GM18870 (cell line): ENCODE data around the gene STMN1.
A peak's percentile ranks its signal among the peaks of the same experiment; 100 is the strongest.
"Not testable (repeated sequence)": the region's sequence is repeated elsewhere in the genome, so short reads cannot be mapped to it uniquely, and the experiment has no call there.

Experiments used
- ATAC-seq: cut with Tn5 transposase; IDR thresholded peaks from one replicate; pipeline ENCODE4 v1.9.1; 2021; ENCODE audit warnings: moderate library complexity; ENCODE audit not compliant: unreplicated experiment

Gene STMN1

DNA sequence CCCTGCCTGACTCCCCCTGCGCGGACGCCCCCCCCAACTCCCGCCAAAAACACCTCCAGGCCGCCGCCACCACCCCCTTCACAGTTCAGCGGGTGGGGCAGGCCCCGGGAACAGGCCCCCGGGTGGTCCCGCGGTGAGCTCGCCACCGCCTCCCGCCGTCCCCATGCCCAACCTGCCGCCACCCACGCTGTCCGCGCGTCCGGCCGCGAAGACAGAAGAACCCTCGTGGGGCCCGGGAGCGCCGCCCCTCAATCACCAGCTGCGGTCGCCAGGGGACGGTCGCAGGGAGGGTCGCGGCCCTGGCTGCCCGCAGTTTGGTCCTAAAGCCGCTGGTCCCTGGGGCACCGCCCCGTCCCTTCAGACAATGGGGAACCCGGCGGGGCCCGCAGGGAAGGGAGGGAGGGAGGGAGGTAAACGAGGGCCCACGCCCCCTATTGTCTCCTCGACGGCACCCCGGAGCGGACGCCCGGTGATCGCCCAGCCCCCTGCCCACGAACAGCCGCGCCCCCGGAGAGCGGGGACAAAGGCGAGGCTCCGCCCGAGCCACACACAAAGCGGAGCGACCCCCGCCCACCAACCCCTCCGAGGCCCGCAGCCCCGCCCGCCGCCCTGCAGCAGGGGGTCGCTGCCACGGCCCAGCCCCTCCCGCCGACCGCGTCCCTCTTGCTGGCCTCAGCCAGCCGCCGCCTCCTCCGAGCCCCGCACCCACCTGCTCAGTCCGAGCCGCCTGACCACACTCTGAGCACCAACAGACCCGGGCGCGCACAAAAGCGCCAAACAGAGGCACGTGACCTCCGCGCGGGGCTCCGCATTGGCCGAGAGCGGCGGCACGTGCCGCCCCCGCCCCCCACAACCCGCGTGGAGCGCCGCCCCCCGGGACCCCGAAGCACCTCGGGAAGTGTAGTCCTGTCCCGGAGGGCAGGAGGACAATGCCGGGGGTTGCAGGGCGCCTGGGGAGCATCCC is at the start of gene STMN1:
TSS of gene STMN1 (minus strand) at position 740 of the 964 bp plus-strand sequence. CDS start 1,743 bp downstream, outside the sequence.
- peak; percentile 38 for ATAC-seq

DNA sequence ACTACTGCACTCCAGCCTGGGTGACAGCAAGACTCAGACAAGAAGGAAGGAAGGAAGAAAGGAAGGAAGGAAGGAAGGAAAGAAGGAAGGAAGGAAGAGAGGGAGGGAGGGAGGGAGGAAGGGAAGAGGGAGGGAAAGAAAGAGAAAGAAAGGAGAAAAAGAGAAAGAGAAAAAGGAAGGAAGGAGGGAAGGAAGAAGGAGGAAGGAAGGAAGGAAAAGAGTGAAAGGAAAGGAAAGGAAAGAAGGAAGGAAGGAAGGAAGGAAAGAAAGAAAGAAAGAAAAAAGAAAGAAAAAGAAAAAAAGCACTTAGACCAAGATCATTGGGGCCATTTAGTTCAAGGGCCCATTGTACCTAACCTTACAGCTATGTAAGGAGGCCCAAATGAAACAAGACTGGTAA is 49.3 kb upstream of the STMN1 start:
- no peak for ATAC-seq

DNA sequence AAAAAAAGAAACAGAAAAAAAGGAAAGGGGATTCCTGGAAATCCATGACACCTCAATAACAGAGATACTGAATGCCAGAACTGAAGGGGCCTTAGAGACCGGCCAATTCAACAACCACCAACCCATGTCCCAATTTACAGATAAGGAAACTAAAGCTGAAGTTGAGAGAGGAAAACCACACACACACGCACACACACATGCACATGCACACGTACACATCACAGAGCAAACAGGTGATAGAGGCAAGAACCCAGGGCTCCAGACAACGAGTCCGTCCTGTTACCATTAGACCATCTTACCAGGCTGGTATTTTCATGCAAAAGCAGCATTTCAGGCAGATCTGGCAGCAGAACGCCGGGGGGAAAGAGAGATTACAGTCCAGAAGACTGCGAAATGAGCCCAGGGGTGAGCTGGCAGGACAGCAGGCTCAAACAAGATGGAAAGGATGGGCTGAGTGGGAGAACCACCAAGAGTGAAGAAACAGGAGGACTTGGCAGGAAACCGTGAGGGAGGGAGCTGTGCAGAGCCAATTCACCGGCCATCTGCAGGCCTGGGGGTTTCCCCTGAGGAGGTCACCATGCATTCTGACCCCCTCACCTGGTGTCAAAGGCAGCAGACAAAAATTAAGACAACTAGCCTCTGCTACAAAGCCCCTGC is 48.2 kb upstream of the STMN1 start:
- no peak for ATAC-seq

DNA sequence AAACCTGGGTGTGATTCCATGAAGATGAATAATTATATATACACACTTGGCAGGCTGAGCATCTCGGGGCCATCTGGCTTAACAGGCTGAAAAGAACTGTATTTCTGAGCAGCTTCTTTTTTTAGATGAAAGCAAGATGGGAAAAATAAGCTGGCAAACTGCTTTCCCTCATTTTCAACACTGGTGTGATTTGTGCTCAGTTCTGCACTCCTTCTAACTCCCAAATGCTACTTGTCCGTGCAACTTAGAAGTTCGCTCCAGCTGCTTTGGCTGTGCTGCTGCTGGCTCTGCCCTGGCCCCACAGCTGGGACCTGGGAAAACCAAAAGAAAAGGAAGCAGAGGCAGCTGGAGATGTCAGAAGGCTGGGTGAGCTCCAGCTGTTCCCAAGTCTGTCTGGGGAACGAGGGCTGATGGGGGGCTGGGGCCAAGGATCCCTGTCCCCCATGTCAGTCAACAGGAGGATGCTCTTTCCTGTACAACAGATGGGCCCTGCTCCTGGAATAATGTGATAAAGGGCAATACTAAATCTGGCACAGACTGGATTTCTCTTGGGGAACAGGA is 46.7 kb upstream of the STMN1 start:
- ATAC-seq, result no peak

DNA sequence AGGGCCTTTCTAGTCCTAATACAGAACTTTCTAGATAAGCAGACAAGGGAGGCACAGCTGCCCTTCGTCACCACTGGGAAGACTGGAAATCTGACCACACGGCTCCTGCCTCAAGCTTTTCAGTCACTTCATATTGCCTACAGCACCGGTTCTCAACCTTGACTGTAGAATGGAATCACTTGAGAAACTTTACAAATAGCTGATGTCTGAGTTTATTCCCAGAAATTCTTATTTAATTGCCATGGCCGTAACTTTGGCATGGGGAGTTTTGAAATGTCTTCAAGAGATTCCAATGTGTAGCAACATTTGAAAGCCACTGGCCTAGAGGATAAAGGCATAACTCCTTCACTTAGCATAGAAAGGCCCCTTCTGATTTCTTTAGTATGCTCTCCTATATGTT is 42.4 kb upstream of the STMN1 start:
- no peak for ATAC-seq

DNA sequence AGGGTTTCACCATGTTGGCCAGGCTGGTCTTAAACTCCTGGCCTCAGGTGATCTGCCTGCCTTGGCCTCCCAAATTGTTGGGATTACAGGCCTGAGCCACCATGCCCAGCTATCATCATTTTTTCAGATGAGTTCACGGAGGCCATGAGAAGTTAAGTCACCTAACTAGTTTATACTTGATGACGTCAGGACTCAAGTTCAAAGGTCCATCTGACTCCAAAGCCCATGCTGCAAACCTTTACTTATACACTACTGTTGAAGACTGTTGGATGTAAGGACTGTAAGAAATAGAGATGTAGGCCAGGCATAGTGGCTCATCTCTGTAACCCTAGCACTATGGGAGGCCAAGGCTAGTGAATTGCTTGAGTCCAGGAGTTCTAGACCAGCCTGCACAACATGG is 40.8 kb upstream of the STMN1 start:
- ATAC-seq, result no peak

DNA sequence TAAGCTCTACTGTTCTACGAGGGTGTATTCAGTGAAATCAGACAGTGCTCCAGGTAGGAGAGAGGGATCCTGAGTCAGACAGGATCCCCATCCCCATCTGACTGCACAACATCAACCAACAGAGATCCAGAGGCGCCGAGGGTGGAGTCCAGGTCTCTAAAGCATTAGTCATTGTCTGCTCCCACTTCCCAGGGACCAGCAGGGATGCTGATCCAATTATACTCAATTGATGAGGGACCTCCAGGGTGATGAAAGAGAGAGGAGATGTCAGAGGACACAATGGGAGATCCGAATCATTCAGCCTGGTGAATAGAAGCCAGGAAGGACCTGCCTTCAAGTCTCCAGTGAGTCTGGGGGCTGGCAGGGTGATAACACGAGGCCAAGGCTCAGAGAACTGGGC is 39.5 kb upstream of the STMN1 start:
- no peak for ATAC-seq

DNA sequence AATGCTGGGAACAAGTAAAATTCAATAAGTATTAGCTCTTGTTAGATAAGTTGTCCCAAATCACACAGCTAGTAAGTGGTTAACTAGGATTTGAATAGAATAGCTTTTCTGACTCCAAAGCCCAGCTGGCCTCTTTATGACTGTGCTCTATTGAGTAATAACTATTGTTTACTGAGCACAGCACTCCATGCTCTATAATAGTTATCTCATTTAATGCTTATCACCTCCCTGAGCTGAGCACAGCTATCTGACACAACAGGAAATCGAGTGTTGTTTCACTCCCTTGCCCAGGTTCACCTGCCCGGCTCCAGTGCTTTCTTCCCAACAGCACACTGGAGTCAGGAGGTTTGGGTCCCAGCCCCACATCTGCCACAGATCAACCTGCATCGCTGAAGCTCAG is 38.8 kb upstream of the STMN1 start:
- ATAC-seq, result no peak

DNA sequence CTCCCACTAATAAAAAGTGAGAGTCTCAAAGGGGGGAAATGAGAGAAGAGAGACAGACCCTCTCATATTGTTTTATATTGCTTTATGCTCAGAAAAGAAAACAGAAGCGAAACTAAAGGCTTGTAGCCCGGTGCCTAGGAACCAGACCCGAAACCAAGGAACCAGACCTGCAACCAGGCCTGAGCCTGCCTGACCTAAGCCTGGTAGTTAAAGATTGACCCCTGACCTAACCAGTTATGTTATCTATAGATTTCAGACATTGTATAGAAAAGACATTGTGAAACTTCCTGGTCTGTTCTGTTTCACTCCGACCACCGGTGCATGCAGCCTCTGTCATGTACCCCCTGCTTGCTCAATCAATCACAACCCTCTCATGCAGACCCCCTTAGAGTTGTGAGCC is 37.3 kb upstream of the STMN1 start:
- not testable (repeated sequence) for ATAC-seq

DNA sequence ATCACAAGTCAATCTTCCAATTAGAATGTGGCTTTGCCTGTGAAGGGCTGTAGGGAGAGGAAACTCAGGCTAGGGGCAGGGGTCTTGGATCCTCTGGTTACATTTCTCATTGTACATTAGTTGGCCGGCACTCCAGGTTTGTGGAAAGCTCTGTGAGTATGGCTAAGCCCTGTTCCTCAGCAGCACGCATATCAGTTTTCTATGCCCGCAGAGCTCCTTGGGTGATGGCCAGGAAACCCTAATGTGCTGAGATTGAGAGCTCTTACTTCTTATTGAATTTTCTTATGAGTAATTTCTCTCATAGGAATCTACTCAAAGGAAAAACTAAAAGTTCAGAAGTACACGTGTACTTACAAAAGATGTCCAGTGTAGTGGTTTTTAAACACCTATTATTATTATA is 30.7 kb upstream of the STMN1 start:
- ATAC-seq, result no peak

DNA sequence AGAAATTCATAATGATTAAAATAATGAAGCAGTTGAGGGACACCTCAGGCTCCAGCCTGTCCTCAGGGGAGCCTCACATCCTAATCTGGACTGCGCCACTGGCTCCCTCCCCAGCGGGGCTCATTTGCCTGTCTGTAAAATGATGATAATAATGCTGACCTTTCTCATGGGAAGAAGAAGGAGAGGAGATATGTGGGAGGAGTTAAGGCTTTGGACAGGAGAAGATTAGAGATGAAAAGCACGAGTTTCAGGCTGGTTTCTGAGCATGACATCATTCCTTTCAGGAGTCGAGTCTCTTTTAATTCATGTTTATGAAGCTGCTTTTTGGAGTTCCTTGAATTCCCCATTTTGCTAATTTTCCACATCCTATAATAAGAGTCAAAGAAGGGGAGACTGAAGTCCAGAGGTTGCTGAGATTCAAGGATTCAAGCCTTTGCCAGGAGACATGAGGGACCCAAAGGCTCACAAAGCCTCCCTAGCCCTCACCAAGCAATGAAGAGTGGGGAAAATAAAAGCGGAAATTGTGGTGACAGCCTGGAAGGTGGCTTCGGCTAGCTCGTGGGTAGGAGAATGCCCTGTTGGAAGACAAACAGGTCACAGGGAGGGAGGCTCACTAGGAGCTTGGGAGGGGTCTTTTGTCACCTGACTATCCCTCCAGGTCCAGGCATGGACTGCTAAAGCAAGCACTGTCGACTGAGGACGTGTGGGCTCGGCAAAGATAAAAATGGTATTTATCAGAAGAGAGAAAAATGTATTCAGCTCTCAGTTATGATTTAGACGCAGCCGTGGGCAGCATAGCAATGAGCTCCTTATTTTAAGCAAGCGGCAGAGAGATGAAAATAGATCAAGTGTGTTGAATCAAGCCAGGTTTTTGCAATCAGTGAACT is 27.5 kb upstream of the STMN1 start:
- no peak for ATAC-seq

DNA sequence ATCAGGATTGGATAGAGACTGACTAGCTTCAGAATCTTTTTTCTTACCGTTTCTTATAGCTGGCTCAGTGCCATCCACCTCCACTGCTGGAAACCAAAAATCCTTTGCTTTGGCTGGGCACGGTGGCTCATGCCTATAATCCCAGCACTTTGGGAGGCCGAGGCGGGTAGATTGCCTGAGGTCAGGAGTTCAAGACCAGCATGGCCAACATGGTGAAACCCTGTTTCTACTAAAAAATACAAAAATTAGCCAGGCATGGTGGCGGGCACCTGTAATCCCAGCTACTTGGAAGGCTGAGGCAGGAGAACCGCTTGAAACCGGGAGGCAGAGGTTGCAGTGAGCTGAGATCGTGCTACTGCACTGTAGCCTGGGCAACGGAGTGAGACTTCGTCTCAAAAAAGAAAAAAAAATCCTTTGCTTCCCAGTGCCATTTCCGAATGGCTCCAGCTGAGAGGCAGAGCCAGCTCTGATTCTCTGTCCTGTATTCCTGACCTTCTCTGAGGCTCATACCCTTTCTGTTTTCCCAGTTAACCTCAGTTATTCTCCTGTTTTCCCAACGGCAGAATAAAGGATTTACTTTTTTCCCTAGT is 26.7 kb upstream of the STMN1 start:
- not testable (repeated sequence) for ATAC-seq

DNA sequence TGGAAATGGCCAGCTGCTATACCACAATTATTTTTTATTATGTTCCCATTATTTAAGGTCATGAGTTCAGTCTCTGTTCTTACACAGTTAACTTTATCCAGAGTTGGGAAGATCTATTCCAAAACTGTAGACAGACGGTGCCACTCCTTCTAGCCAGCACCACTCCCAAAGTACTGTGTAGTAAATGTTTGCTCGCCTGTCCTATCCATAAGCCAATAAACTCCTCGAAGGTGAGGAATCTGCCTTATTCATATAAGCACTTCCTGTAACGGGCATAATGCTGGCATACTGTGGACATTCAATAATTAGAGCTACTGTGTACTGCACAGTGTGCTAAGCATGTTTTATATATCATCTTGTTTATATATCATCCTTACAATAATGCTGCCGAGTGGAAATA is 26.1 kb upstream of the STMN1 start:
- no peak for ATAC-seq

DNA sequence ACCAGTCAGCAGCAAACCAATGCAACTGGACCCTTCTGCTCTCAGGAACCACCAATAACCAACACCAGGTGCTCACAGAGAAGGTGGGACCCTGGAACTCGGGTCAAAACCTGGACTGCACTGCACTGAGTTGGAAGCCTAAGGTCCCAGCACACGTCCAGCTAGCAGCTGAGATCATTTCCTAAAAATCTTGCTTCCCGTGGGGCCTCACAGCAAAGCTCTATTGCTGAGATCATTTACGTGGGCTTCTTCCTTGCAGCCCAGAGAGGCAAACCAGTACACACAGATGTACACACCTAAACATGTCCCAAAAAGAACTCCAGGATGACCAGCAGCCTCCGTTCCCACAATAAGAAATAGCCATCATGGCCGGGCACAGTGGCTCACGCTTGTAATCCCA is 22.8 kb upstream of the STMN1 start:
- ATAC-seq, result no peak

DNA sequence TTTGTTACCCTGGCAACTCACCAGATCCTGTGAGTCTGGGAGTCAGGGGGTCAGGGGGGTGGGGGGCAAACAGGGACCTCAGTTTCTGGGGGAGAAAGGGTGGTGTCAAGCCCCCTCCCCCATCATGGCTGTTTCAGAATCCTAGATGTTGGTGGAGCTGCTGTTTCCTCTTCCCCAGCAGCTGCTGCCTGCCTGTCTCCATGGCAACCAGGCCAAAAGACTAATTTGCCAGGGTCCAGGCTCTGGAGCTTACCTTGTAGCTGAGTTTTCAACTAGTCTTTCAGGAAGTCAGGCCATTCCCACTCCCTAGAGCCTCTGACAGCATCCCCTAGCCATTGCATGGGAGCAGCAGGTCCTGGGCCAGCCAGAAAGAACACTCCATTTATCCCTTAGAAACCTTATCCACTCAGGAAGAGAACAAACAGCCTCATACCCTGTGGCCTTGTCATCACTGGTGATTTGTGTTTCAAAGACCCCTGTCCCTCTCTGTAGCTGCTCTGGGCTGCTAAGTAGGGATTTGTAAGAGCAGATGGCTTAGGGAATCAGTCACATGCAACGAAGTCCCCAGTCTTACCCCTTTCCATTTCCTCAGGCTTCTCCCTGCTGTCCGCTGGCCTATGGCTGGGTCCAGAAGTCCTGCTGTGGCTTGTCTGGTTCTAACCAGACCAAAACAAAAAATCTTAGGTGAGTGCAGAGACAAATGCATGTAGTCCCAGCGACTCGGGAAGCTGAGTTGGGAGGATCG is 21.5 kb upstream of the STMN1 start:
- no peak for ATAC-seq

DNA sequence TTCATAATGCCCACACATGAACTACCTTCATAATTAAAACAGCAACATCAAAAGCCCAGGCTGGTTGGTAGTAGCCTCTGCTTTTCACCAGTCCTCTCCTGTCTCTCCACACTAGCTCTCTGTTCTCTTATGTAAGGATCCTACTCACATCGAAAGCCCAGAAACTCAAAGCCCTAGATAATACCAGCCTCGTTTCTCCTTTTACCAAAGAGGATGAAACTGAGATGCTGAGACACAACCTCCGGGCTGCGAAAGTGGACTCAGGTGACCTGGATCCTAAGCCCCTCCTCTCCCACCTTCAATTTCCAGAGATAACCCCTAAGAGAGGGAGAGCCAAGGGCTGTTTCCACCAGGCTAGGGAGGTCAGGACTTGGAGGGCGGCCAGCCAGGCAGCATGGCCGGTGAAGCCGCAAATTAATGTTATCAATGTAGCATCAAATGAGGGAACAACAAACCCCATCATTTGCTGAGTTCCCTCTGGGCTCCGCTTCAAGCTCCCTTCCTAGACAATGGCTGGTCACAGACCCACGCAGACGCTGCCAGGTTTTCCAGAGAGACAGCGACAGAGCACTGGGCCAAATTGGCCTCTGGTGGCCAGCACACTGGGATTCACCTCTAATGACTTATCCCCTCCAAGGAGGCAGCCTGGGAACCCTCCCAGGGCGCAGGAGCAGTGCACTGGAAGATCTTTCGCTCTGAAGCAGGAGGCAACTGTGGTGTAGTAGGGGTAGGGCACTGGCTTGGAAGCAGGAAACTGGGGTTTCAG is 20.7 kb upstream of the STMN1 start:
- ATAC-seq, result no peak

DNA sequence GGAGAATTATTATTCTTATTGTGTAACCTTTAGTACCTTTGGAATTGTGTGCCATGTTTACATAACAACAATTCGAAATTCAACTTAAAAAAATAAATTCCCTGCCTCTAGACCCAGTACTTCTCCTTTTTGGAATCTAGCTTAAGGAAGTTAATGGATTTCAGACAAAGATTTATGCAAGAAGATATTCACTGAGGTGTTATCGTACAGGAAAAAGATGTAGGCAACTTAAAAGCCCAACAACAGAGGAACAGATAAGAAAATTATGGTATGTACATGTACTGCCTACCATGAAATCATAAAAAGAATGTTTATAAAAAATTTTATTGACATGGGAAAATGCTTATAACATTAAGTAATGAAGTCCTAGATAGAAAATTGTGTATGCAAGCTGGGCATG is 18.2 kb upstream of the STMN1 start:
- no peak for ATAC-seq

DNA sequence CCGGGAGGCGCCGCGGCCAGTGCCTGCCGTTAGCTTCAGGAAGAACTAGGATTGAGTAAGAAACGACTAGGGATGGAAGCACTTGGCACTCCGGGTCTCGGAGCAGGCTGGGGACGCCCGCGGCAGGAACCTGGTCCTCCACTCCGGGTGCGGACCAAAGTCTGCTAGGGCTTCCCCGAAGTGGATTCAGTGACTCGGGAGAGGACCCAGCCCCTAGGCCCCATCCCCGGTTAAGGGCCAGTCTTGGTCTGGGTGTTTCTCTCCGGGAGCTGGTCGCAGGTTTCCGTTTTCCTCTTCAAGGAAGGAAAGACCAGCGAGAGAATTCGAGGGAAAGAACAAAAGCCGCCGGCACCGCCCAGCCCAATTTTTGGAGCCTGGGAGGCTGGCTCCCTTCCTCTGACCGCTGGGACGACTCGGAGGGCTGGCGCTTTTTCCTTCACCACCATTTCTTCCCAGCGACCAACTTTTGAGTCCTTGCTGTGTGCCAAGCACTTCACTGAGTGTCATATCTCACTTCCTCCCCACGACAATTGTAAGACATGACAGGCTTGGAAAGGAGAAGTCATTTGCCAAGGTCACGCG is 16.8 kb upstream of the STMN1 start:
- ATAC-seq, result no peak
